SHP77 treated with DMSO at 0.1 percent for 48 hours (cell line): ENCODE results near the gene CHCHD6.

Experiments
- DNase-seq: peaks from one replicate; lab custom pipeline; 2025; lab: John Stamatoyannopoulos, UW

The CHCHD6 gene

DNA sequence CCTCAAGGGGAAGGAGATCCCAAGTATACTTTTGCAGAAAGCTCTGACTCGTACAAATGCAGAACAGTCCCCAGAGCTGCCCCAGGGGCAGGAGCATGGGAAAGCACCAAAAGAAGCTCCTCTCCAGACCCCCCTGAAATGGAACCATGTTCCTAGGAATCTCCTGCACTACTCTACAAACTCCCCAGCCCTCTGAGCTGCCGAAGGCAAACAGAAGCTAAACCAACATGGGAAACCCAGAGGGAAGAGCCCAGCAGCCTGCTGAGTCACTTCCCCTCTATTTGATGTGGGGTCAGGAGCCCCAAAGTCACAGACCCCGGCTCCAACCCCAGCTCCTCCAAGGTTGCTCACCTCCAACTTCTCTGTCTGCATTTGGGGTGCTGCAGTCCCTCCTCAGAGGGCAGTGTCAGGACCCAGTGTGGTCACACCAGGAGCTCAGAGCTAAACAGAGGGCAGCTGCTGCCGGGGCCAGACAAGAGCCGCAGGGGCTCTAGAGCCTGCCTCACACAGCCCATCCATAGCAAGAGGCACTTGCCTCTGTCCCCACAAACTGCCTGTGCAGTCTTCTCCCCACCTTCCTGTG lies 275.1 kb downstream of the CHCHD6 start:
- peak; percentile 33 for DNase-seq

- DNase-seq = no peak
Measured at GRCh38 chr3:126980266-126980811, 276.3 kb downstream of the CHCHD6 start.

DNA sequence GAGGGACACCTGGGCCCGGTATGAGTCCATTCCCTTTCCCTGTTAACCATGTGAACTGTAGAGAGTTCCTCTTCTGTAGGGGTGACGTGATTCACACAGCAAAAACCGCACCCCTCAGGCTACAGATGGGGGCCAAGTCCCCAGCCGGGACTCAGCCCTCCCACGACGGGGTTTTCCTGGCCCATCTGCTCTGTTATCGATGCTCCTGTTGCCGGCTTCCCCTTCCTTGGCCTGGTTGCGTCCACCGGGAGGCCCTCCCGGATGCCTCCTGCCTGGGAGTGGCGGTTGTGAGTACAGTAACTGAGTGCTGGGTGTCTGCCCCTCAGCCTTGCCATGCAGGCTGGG lies 278.1 kb downstream of the CHCHD6 start:
- no peak for DNase-seq

- peak; percentile 30 for DNase-seq
Measured at GRCh38 chr3:126982471-126983175, 278.6 kb downstream of the CHCHD6 start, which contains the start of gene PLXNA1. PLXNA1 (plus strand) TSS chr3:126983115; CDS start chr3:126988594, 5,479 bp downstream.

DNA sequence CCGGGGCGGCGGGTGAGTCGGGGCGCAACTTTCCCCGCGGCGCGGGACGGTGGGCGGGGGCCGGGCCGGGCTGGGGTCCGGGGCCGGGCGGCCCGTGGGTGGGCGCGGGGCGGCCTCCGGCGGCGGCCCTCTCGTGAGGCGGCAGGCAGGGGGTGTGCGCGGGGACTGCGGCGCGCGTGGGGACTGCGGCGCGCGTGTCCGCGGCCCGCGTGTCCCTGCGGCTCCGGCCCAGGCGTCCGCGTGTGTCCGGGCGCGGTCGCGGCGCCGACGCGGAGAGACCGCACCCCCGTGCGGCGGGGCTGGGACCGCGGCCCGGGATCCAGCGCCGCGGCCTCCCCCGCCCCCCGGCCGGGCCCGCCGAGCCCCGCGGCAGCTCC lies 279.2 kb downstream of the CHCHD6 start:
- DNase-seq = no peak

DNA sequence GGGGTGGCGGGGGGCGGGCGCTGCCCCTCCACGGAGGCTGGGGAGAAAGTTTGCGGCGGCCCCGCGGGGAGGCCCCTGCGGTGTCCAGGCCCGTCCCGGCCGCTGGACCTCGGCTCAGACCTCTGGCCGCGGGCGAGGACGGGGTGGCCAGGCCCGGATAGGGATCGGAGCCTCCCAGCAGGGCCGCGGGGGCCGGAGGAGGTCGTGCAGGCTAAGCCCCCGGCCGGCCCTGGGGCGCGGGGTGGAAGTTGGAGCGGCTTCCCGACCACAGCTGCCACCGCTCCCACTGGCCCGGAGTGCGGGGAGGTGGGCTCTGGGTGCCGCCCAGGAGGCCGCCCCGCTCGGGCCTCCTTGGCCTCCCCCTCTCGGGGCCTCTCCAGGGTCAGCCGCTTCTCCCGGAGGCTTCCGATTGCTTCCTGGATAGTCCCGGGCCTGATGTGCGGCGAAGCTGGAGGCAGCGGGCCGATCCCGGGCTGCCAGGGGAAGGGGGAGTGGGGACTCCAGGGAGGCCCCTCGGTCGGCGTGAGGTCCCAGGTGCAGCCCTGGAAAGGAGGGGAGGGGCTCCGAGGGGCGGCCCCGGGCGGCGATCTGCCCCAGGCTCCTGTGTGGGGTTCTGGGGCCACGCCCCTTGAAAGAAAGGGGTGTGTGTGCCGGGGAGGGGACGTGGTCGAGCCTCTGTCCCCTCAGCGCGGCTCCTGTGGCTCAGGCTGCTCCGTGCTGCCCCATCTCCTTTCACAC lies 279.8 kb downstream of the CHCHD6 start:
- no peak for DNase-seq

- no peak for DNase-seq
Measured at GRCh38 chr3:126984391-126985131, 280.5 kb downstream of the CHCHD6 start.

- DNase-seq = no peak
Measured at GRCh38 chr3:126985132-126985985, 281.3 kb downstream of the CHCHD6 start.

GRCh38 chr3:126986001-126986400 lies 282.0 kb downstream of the CHCHD6 start:
- no peak for DNase-seq

- DNase-seq = no peak
Measured at GRCh38 chr3:126987129-126987528, 283.1 kb downstream of the CHCHD6 start.

DNA sequence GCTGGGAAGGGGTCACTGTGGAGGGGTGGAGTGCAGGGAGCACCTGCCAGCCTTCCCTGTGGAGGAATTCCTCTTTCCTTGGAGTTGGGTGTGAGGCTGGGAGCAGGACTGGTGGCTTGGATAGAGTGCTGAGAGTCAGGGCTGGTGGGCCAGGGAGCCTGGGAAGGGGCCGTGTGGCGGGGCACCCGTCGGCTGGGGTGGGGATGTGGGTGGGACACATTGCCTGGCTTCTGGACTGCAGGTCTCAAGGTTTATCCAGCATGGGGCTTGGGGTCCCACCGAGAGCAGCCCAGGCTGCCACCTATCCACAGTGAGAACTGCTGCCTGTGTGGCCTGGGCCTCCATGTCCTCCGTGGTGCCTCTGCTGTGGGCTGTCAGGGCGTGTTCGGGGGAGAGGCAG lies 283.6 kb downstream of the CHCHD6 start:
- DNase-seq = no peak

- no peak for DNase-seq
Measured at GRCh38 chr3:126988451-126989021, 284.5 kb downstream of the CHCHD6 start.

DNA sequence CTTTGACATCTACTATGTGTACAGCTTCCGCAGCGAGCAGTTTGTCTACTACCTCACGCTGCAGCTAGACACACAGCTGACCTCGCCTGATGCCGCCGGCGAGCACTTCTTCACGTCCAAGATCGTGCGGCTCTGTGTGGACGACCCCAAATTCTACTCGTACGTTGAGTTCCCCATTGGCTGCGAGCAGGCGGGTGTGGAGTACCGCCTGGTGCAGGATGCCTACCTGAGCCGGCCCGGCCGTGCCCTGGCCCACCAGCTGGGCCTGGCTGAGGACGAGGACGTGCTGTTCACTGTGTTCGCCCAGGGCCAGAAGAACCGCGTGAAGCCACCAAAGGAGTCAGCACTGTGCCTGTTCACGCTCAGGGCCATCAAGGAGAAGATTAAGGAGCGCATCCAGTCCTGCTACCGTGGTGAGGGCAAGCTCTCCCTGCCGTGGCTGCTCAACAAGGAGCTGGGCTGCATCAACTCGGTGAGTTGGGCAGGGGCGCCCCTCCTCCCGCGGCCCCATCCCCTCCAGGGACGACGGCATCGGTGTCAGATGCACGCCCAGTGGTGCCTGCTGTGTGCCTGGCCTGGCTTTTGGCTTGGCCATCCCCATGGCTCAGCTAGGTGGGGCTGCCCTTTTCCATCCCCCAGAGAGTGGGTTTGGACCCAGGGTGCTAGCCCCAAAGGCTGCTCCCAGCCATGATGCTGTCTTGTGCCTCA lies 285.4 kb downstream of the CHCHD6 start:
- DNase-seq = no peak

DNA sequence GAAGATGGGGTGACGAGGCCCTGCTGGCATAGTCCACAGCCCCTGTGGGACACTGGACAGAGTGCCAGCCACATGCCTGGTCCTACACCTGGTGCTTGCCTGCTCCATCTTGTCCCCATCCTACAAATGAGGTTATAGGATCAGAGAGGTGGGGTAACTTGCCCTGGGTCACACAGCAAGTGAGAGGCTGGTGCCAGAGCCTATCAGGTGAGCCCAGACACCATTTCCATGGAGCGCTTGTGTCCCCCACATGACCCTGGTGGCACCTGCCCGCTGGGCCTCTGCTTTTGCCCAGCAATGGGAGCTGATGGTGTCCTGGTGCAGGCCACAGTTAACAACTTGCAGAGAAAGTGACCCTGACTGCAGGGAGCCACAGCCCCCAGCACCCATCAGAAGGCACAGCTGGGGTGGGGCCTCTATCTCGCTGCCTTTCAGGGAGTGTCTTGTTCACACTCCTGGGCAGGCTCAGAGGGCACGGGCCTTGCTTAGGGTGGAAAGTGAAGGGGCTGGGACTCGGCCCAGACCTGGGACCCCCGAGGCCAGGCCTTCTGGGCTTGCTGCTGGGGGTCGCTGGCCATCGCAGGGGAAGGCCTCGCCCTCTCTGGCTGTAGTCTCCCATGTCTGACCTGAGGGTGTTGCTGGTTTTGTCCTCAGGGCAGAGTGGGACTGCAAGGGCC lies 286.1 kb downstream of the CHCHD6 start:
- DNase-seq = no peak

DNA sequence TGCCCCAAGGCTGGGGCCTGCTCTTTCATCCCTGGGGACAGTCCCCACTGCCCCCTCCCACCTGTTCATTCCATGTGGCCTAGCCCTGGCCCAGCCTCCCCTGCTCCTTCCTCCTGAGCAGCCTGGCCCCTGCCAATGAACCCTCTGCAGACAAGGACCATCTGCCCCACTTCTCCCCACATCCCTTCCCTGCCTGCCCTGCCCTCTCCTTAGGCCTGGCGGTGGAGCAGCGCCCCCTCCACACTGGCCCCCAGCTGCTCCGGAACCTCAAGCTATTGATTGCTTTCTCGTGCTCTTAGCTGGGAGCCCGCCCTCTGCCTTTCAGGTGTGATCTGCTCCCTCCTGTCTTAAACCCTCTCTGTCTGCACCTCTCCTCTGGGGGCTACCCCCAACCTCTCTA lies 286.9 kb downstream of the CHCHD6 start:
- DNase-seq = no peak

GRCh38 chr3:126991366-126992200 lies 287.5 kb downstream of the CHCHD6 start:
- no peak for DNase-seq

- DNase-seq = no peak
Measured at GRCh38 chr3:126992216-126992615, 288.2 kb downstream of the CHCHD6 start.

DNA sequence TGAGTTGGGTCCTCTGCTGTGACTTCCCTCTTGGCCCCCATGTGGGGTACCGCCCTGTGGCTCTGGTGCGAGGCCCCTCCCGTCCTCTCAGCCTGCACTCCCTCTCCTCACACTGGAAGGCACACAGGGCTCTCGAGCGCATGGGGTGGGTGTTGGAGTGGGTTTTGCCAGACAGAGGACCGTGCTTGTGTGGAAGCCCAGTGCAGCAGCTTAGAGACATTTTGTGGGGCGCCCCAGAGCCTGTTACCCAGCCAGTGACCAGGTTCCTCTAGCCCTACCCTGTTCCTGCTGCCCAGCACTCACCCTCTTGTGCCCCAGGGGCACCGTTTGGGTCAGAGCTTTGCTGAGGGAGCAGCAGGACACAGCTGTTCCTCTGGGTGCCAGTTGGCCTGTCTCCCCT lies 288.7 kb downstream of the CHCHD6 start:
- no peak for DNase-seq

- no peak for DNase-seq
Measured at GRCh38 chr3:126993436-126993835, 289.4 kb downstream of the CHCHD6 start.
